D721Med (cell line): Measurements from ENCODE around the gene GRK1.

Source experiments
- DNase-seq: peaks from one replicate; pipeline ENCODE4 v3.0.0; 2011; ENCODE audit warnings: low spot score; ENCODE audit not compliant: insufficient read length
- FAIRE-seq: peaks from 2 replicates; lab custom pipeline; 2011; peaks lifted over from hg19 to GRCh38; lab: Jason Lieb, UNC
- CTCF ChIP-seq: IDR thresholded peaks from 2 replicates; pipeline ENCODE4 v1.5.1; 2012; ENCODE audit warnings: mild to moderate bottlenecking, control low read depth; ENCODE audit not compliant: insufficient read depth; ENCODE audit errors: missing control alignments

The GRK1 gene

GRCh38 chr13:113667771-113668490 lies 912 bp downstream of the GRK1 start:
- TF ChIP-seq CTCF: no peak
- no peak for DNase-seq
- no peak for FAIRE-seq

- FAIRE-seq (no peak), DNase-seq (peak; percentile 47)
- TF ChIP-seq CTCF: no peak
These were observed 1.5 kb downstream of the GRK1 start for GRCh38 chr13:113668491-113668971.

- FAIRE-seq: no peak
- DNase-seq: no peak
- no peak for TF ChIP-seq CTCF
These were observed 2.3 kb downstream of the GRK1 start for GRCh38 chr13:113669231-113669754.

- no peak for DNase-seq
- TF ChIP-seq CTCF: no peak
- no peak for FAIRE-seq
These were observed 2.8 kb downstream of the GRK1 start for GRCh38 chr13:113669755-113670341.

- no peak for TF ChIP-seq CTCF
- FAIRE-seq: no peak
- no peak for DNase-seq
These were observed 3.5 kb downstream of the GRK1 start for GRCh38 chr13:113670541-113670940.

- no peak for FAIRE-seq
- no peak for DNase-seq
- no peak for TF ChIP-seq CTCF
These were observed 4.3 kb downstream of the GRK1 start for GRCh38 chr13:113671066-113672001.
